ENCODE results near the gene CCNA2.
A peak's percentile ranks its signal among the peaks of the same experiment; 100 is the strongest.

CCNA2 gene

GRCh38 chr4:121823505-121824170, at the start of gene CCNA2:
Gene CCNA2, minus strand, starts transcription at chr4:121823883. Its CDS starts 255 bp downstream, at chr4:121823628.
- DNase-seq, result peak; percentile 98

- DNase-seq, result peak; percentile 98
Observed at GRCh38 chr4:121869841-121870822, 46.4 kb upstream of the CCNA2 start, which contains the start of gene BBS7. Gene BBS7, minus strand, starts transcription at chr4:121870474. Its CDS starts 161 bp downstream, at chr4:121870313.

GRCh38 chr4:121863799-121864198, 40.1 kb upstream of the CCNA2 start:
- DNase-seq, result no peak

DNA sequence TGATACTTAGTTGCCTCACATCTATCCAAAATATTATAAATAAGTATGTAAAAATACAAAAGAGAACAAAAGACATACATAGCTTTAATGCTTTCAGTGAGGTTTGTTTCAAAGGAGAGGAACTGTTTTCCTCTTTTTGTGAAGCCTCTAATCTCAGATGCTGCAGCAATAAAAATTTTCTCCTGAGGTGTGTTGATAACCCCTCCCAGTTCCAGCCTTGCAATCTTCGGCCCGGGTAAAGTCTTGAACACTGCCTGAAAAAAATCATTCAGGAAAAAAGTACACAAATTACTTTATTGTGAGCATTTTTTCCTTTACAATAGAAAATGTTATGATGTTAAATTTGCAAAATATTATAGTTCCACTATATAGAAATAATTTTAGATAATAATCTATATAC, 37.7 kb upstream of the CCNA2 start:
- no peak for DNase-seq

- DNase-seq, result no peak
Observed at GRCh38 chr4:121860121-121860520, 36.4 kb upstream of the CCNA2 start.

GRCh38 chr4:121851354-121851753, 27.7 kb upstream of the CCNA2 start:
- no peak for DNase-seq

DNA sequence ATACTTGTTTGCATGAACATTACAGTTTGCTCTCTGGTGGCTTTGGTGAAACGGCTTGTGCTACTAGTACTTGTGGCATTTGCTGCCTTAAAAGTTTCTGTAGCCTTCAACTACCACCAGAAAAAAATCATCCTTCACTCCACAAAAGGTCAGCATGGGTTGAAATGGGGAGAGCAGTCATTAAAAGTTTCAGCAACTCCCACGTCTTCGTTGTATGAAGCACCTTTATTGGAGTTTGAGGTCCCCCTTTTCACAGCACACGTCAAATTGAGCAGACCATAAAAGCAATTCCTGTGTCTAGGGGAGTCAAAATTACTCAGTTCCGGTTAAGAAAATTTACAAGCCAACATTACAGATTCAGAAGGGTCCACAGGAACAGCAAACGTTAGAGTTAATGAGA, 23.0 kb upstream of the CCNA2 start:
- peak; percentile 11 for DNase-seq

DNA sequence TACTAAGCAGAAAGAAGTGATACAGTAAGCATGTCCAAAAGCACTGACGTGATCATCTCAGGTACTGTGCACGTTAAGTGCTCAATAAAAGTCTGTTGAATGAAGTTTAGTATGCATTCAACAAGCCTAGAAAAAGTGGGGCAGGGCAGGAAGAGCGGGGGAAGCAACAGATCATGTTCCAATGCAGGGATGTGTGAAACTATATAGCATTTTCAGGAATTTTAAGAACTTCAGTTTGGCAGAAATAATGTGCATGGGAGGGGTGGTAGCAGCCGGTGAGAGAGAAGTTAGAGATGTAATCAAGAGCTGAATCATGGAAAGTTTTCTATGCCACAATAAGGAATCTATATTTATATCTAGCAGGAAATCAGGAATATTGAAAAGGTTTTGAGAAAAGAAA, 19.2 kb upstream of the CCNA2 start:
- no peak for DNase-seq

GRCh38 chr4:121838136-121838535, 14.5 kb upstream of the CCNA2 start:
- DNase-seq, result no peak

DNA sequence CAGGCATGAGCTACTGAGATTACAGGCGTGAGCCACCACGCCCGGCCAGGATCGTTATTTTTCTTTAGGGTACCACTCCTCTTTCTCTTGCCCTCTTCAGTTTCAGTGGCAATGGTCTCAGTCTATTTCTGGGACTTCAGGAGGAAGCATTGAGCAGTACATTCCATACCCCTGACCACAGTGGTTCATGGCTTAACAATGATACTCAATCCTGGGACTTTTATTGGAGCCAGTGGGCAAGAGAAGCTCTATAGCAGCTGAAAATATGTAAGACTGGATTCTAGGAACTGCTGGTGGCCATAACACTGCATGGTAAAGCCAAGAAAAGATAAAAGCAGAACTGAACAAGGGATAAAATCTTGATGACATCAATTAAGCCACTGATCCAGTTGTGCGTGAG, 5.8 kb upstream of the CCNA2 start:
- DNase-seq, result no peak

GRCh38 chr4:121827853-121828252, 4.2 kb upstream of the CCNA2 start:
- DNase-seq, result no peak

DNA sequence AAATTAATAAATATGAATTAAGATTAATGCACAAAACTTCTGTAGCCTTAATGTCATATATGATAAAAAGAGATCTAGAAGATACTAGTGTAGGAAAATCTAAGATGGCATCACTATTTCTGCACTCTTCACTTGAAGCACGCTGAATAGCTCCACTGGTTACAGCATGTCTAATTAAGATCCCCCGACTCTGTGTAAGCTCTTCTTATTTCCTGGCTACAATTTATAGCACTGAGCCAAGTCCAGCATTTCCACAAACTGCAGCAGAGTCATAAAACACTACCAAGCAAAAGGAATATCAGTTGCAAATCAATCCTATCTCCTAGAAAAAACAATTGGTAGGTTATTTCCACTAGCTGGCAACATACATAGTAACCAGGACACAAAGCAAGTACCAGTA, 1.3 kb upstream of the CCNA2 start:
- DNase-seq, result no peak

DNA sequence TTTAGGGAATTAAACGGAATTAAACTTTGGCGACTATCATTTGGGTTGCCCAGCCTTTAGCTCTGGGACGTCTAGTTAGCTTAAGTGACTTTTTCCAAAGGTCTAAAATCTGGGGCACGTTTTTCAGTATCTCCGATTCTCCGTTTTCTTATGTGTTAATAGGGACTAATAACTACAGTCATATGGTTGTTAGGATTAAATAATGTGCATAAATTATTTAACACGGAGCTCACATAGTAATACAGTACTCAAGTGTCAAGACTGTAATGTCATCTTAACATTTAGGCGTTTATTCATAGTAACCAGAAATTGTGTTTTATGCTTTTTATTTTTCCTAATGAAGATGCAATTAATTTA, 466 bp upstream of the CCNA2 start:
- DNase-seq, result no peak

GRCh38 chr4:121822796-121823504, 733 bp downstream of the CCNA2 start:
- DNase-seq, result peak; percentile 71

DNA sequence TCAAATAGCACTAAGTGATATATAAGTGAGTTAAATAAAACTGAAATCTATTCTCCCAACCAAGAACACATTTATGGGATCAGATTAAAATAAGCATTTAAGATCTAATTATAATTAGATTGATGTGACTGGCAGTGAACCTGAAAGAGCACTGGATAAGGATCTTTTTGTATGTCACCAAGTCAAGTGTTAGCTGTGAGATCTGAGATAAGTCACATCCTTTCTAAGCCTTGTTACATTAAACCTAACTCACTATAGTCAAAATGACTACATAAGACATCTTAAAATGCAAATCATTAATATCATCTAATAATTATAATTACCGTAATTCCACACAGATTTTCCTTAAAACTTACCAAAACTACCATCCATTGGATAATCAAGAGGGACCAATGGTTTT, 1.6 kb downstream of the CCNA2 start:
- DNase-seq, result no peak

DNA sequence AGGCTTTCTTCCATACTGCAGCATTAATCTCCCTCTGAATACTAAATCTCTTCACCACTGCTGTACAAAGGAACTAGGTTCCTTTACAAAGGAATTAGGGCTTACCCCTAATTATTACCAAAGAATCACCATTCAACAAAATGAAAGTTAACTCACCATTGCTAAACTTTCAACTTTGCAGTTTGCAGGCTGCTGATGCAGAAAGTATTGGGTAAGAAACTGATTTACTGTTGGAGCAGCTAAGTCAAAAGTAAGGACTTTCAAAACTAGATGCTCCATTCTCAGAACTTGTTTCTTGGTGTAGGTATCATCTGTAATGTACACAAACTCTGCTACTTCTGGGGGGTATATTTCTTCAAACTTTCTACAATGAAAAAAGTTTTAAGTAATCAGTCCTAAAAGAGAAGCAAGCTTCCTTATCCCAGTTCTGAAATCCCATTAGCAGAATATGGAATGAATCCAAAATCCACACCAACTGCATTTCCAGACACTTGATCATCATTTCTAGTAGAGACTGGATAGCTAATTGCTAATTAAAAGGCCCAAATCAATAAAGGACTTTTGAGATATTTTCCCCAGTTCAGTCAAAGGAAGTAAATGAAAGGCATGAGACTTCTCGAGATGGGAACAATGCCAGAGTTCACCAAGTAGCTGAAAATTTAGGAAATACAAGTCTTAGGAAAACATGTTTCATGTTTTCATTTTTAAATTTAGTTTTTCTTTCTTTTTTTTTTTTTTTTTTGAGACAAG, 4.3 kb downstream of the CCNA2 start:
- no peak for DNase-seq

GRCh38 chr4:121818215-121818614, 5.5 kb downstream of the CCNA2 start:
- no peak for DNase-seq

- no peak for DNase-seq
Observed at GRCh38 chr4:121817701-121818100, 6.0 kb downstream of the CCNA2 start.

DNA sequence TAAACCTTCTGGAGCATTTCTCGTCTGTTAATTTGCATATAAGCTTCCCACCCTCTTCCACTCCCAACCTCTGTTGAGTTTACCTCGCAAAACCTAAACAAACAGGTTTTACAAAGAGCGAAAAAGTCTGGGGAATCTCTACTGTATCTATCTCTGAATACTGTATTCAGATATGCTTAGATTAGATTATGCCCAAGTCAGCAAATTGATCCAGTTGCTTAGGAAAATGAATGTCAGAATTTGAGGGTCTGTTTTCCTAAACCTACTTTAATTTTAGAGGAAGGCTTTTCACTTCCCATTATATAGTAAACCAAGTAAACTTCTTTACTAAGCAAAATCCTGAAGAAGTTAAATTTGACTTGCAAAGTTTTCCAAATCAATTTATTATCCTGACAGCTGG, 6.7 kb downstream of the CCNA2 start:
- no peak for DNase-seq

DNA sequence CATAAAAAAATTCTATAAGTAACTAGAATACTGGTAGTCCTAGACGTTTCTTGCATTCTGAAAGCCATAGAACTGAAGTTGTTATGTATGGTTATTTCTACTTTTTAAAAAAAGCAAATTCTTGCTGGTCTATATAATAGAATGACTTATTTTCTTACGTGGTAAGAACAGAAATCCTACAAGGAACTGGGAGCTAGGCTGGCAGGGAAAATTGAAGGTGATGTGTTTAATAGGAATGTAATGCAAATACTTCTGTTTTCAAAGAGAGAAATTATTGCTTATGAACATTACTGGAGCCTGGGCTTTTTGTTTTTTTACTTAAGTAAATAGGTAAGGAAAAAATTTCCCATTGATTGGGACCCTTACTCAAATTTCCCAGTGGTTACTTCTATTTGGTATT, 8.9 kb downstream of the CCNA2 start:
- no peak for DNase-seq

- no peak for DNase-seq
Observed at GRCh38 chr4:121811122-121811521, 12.6 kb downstream of the CCNA2 start.

DNA sequence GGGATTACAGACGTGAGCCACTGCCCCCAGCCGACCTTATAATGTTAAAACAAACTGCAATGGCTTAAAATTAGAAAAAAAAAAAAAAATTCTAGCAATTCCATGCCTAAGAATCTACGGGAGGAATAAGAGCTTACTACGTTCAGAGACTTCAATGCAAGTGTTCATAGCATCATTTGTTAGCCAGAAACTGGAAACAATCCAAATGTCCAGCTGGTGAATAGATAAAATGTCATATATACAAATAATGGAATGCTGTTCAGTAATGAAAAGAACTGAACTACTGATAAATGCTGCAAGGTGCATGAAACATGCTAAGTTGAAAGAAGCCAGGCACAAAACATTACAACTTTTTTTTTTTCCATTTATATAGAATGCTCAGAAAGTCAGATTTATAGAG, 17.3 kb downstream of the CCNA2 start:
- no peak for DNase-seq

- no peak for DNase-seq
Observed at GRCh38 chr4:121801715-121802075, 22.0 kb downstream of the CCNA2 start.

All from activated CD4-positive, alpha-beta T cell treated with anti-CD3 and anti-CD28 coated beads, Interleukin-10, Interleukin-2, amounts not matched to agents 100 ng/mL and 50 ng/mL, durations not matched to agents 16 hours and 8 hours (primary cell).